ENCODE results near the gene AADACL4.

DNA sequence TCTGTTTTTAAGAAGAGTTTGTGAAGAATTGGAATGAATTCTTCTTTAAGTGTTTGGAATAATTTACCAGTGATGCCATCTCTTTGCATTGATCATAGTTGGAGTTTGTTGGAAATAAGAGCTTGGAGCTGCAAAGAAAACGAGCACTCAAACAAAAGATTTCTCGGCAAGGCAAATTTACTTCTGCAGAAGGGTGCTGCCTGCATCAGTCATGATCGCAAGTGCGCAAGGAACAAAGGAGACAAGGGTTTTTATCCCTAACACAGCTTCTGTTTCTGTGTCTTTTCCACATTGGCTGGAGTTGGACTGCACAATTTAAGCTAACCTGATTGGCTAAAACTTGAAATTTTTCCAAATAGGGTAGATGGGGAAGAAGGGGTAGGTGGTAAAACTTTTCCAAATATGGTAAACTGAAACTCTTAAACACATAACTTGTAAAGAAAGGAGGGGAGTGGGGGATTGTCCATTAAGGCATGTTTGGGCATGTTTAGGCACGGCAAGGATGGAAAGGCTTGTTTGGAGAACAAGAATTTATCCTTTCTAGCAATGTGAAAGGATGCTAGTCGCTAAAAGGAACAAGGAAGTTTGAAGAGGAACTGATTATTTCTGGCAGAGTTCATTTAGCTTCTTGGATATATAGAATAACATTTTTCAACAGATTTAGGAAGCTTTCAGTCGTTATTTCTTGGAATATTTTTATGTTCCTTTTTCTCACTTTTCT is 3.5 kb upstream of the AADACL4 start:
- TF ChIP-seq SRSF9 (IDR thresholded peaks at IDR 0.05; ENCODE audit: borderline replicate concordance, low read depth, low read length): no peak
- no peak for TF ChIP-seq PTTG1 (tag; IDR thresholded peaks at IDR 0.05; ENCODE audit: low read depth)
- no peak for TF ChIP-seq NRF1 (conservative IDR thresholded peaks at IDR 0.05 in 1 of 2, IDR thresholded peaks at IDR 0.05 in 1 of 2)
- TF ChIP-seq, protein P1, sequence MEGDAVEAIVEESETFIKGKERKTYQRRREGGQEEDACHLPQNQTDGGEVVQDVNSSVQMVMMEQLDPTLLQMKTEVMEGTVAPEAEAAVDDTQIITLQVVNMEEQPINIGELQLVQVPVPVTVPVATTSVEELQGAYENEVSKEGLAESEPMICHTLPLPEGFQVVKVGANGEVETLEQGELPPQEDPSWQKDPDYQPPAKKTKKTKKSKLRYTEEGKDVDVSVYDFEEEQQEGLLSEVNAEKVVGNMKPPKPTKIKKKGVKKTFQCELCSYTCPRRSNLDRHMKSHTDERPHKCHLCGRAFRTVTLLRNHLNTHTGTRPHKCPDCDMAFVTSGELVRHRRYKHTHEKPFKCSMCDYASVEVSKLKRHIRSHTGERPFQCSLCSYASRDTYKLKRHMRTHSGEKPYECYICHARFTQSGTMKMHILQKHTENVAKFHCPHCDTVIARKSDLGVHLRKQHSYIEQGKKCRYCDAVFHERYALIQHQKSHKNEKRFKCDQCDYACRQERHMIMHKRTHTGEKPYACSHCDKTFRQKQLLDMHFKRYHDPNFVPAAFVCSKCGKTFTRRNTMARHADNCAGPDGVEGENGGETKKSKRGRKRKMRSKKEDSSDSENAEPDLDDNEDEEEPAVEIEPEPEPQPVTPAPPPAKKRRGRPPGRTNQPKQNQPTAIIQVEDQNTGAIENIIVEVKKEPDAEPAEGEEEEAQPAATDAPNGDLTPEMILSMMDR (IDR thresholded peaks at IDR 0.05 in 2 of 3, conservative IDR thresholded peaks at IDR 0.05 in 1 of 3; ENCODE audit: insufficient read depth in 2 of 3, low read depth in 1 of 3, low read length in 3 of 3): no peak
- TF ChIP-seq MYNN (IDR thresholded peaks at IDR 0.05): no peak
- TF ChIP-seq MYNN (CRISPR knock-in tag; IDR thresholded peaks at IDR 0.05): no peak
- TF ChIP-seq NR2C2 (CRISPR knock-in tag; IDR thresholded peaks at IDR 0.05): no peak
- TF ChIP-seq NR2C2 (tag; IDR thresholded peaks at IDR 0.05): no peak
- TF ChIP-seq POLR2A (conservative IDR thresholded peaks at IDR 0.05): no peak
- TF ChIP-seq JUN (IDR thresholded peaks at IDR 0.05; ENCODE audit: borderline replicate concordance, low read depth, low read length): peak; percentile 51; the same call in 1 of the 2 replicates
- no peak for TF ChIP-seq JUN (CRISPR knock-in tag; IDR thresholded peaks at IDR 0.05; ENCODE audit: borderline replicate concordance)
- TF ChIP-seq CBX1 (IDR thresholded peaks at IDR 0.05; ENCODE audit: low read depth): peak; percentile 92
- no peak for TF ChIP-seq SMAD3 (CRISPR knock-in tag; conservative IDR thresholded peaks at IDR 0.05)
- TF ChIP-seq SUPT5H (IDR thresholded peaks at IDR 0.05): no peak

All from K562 (cell line).